ENCODE results near the gene MED27. TPM values are rescaled to one million over a fixed set of nuclear protein-coding genes. Genes with fewer than 3 reads are reported as not detected.

MED27 gene
- total and polyA plus RNA-seq, 9 of the 15 experiments (the other 6 are each of a cell fraction or from before 2014, with no cell fraction given): 24.4 to 91.0 (median 36.1) TPM

GRCh38 chr9:132061526-132061925 is 18.1 kb downstream of the MED27 start:
- Histone ChIP-seq H3K36me3 (ENCODE audit: control insufficient read depth, insufficient read depth, low read length) (peaks cover 8% of the 10 kb centered on the region; the same call in 1 of the 3 replicates), H3K79me2 (ENCODE audit: control insufficient read depth, insufficient read depth, low read length) (peaks cover 21% of the 10 kb centered on the region; the same call in 2 of the 3 replicates), H3K9me1 (ENCODE audit: control insufficient read depth, insufficient read depth, low read length) (peaks cover 2% of the 10 kb centered on the region), H3K9ac (ENCODE audit: insufficient read depth in 1 of 2, low read depth in 2 of 2, low read length in 2 of 2) (no peak overlapping the region), H3K27me3 (ENCODE audit: control insufficient read depth in 2 of 2, insufficient read depth in 2 of 2, low read length in 2 of 2) (no peaks in the 10 kb centered on the region), H3K4me3 (no peak overlapping the region), H3K4me2 (ENCODE audit: insufficient read depth, low read length) (no peak overlapping the region), H2AFZ (ENCODE audit: low read depth, low read length) (no peak overlapping the region), H3K9me3 (replicated peaks; ENCODE audit: control insufficient read depth, insufficient read depth, low read depth, low read length) (no peaks in the 10 kb centered on the region), H3K27ac (ENCODE audit: extremely low read depth, low read depth, low read length) (no peak overlapping the region), H3K4me1 (replicated peaks in 1 of 2; ENCODE audit: control insufficient read depth in 2 of 2, insufficient read depth in 2 of 2, low read length in 2 of 2) (no peaks in the 10 kb centered on the region; a peak in 1 of 5 replicates), H4K20me1 (replicated peaks; ENCODE audit: control insufficient read depth, insufficient read depth, low read length) (peaks cover 6% of the 10 kb centered on the region; the same call in 1 of the 2 replicates)
- TF ChIP-seq ILF3 (IDR thresholded peaks at IDR 0.05; ENCODE audit: borderline replicate concordance) (no peak), BRF2 (IDR thresholded peaks at IDR 0.05; ENCODE audit: borderline replicate concordance, insufficient read depth, insufficient read length) (no peak), ZNF165 (CRISPR knock-in tag; IDR thresholded peaks at IDR 0.05; ENCODE audit: borderline replicate concordance) (no peak), DMBX1 (CRISPR knock-in tag; IDR thresholded peaks at IDR 0.05; ENCODE audit: borderline replicate concordance) (no peak), XRCC5 (IDR thresholded peaks at IDR 0.05; ENCODE audit: low read depth, low read length) (no peak), HNRNPUL1 (IDR thresholded peaks at IDR 0.05; ENCODE audit: low read length) (no peak), CHAMP1 (IDR thresholded peaks at IDR 0.05) (no peak), POLR2AphosphoS2 (IDR thresholded peaks at IDR 0.05; ENCODE audit: low read length) (no peak), ZNF512 (tag; IDR thresholded peaks at IDR 0.05) (no peak), PURB (CRISPR knock-in tag; IDR thresholded peaks at IDR 0.05; ENCODE audit: low read depth) (no peak), MYC (IDR thresholded peaks at IDR 0.05; ENCODE audit: low read depth, low read length) (no peak), MYC (CRISPR knock-in tag; IDR thresholded peaks at IDR 0.05; ENCODE audit: borderline replicate concordance, low read depth) (no peak), CLOCK (CRISPR knock-in tag; IDR thresholded peaks at IDR 0.05; ENCODE audit: borderline replicate concordance) (no peak)
- no TSS peak for BruUV-seq (replicated peaks)
- WGBS (ENCODE audit: insufficient coverage, low coverage, missing lambda C conversion rate): 81% methylated on average over 3 of the region's 3 CpGs
- FAIRE-seq: no peak
- intact Hi-C loops (cut with micrococcal nuclease): no loop called here
- DNase-seq (ENCODE audit: extremely low read depth in 1 of 4, low spot score in 3 of 4): no peak
- CTCF ChIA-PET (ENCODE audit: low intra/inter-chr PET ratio): no interaction called here
- POLR2A ChIA-PET: no interaction called here
- ATAC-seq: no peak
- in situ Hi-C loops (cut with MboI): no loop called here

Measured in K562 (cell line).